Hematopoietic multipotent progenitor cell (in vitro differentiated cells): ENCODE results near the gene MYH9. TPM values are rescaled to one million over a fixed set of nuclear protein-coding genes. Genes with fewer than 3 reads are reported as not detected.

Experiments
- DNase-seq, 3 donors: peaks; one replicate each; pipeline ENCODE4 v3.0.0-alpha.2; 2011 to 2015; ENCODE audit warnings: low read depth in 2 of 3, low spot score in 2 of 3
- small RNA-seq: library from RNA; depleted of rRNA; stranded (forward); fragments of <200 nt; gene quantifications from one replicate; pipeline ENCODE3, GENCODE V24; 2012
- total RNA-seq: library from RNA; depleted of rRNA; stranded (reverse); fragments of >200 nt; gene quantifications from one replicate; pipeline ENCODE4 v1.2.3, GENCODE V29; 2012

Gene MYH9
- total RNA-seq, 1 donor = 329 TPM

DNA sequence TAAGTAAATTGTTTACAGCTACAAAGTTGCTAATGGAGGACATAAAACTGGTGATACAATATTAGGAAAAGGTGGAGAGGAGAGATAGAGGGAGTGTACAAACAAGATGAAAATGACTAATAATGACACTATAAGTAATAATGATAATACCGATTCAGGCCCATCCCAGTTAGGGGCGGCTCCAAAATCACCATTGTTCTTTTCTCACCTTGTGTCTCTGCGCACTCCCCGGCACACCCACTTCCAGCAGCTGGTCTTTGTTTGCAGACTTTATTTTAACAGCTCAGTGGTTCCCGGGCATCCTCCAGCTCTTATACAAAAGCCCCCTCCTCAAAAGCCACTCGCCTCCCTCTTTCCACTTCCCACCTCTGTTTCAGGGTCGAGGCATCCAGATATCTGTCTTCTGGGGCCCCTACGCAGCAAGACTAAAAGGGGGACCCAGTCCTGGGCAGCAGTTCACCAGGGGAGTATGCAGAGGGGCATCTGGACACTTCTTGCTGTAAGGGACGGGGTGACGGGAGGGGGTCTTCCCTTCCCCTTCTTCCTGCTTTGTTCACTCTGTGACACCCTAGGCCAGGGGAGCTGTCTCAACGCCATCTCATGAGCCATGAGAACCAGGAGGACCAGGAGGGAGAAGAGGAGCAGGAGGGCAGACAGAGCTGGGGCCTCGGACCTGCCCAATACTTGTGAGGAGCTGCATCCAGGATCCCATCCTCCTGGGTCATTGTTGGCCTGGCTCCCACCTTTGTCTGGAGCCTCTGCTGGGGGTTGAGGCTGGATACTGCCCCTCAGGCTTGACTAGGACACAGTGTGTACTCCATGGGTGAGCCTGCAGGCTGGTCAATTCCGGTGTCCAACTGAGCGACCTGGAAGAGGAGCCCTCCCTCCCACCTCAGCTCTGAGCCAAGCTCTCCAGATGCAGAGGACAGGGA is 151.1 kb downstream of the MYH9 start:
- DNase-seq = no peak

GRCh38 chr22:36235585-36235984 is 152.2 kb downstream of the MYH9 start:
- no peak for DNase-seq

GRCh38 chr22:36234919-36235318 is 152.8 kb downstream of the MYH9 start:
- no peak for DNase-seq

DNA sequence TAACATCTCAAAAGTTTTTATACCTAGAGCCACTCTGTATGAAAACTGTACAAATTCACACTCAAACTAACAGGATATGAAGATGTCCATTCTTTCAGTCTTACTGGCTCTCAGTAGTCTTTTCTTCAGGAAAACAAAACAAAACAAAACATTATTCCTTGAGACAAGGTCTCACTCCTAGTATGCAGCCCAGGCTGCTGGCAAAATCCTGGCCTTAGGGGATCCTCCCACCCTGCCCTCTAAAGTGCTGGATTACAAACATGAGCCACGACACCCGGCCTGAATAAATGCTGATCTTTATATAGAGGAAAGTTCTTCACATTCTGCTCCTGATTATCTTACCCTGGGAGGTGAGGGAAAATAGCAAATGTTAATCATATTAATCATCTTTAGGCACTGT is 153.6 kb downstream of the MYH9 start:
- DNase-seq = no peak

DNA sequence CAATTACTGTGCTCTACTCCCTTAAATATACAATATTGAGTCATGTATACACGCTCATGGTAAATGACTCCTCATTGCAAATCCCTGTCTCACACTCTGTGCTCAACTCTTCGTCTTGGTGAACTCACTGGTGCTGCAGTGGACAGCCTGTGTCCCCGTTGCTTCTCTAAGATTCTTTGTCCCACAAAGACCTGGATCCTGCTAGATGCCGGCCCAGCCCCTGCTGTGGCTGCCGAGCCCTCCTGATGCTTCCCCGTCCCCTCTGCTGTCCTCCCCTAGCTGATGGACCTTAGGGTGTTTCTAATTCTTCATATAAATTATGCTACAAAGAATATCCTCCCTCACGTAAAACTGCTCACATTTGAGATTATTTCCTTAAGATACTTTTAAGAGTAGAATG is 154.0 kb downstream of the MYH9 start:
- DNase-seq = no peak

- DNase-seq = no peak
Measured at GRCh38 chr22:36232715-36233401, 154.9 kb downstream of the MYH9 start.

Small RNAs within 50 kb of the gene (small RNA-seq; reads per million reads assigned to genes)
- not detected for gene MIR6819

Other genes starting within 250 kb of the MYH9 start
- gene APOL3, start 227.2 kb downstream of the MYH9 start, total RNA-seq = 69.5 TPM
- gene APOL4, start 186.2 kb downstream of the MYH9 start, total RNA-seq = 5.1 TPM
- gene APOL2, start 148.4 kb downstream of the MYH9 start, total RNA-seq = 53.9 TPM
- 15.6 TPM for gene APOL1, start 134.8 kb downstream of the MYH9 start, total RNA-seq
- 39.9 TPM for gene TXN2, start 93.7 kb upstream of the MYH9 start, total RNA-seq
- 13.2 TPM for gene FOXRED2, start 119.1 kb upstream of the MYH9 start, total RNA-seq
- 795 TPM for gene EIF3D, start 141.2 kb upstream of the MYH9 start, total RNA-seq